ENCODE measurements around the gene NYNRIN.

- TF ChIP-seq CTCF (conservative IDR thresholded peaks at IDR 0.05 in 1 of 2, IDR thresholded peaks at IDR 0.05 in 1 of 2; ENCODE audit: extremely low read depth in 1 of 2, insufficient read depth in 1 of 2, low read depth in 1 of 2, low read length in 2 of 2) (no peak), EZH2 (IDR thresholded peaks at IDR 0.05; ENCODE audit: borderline replicate concordance, low read length) (no peak)
Observed at GRCh38 chr14:24379907-24380730, 18.7 kb upstream of the NYNRIN start.
